Cortex of kidney (tissue), 1 donor: Measurements from ENCODE around the gene WWC1.
"Not testable (repeated sequence)": the region's sequence is repeated elsewhere in the genome, so short reads cannot be mapped to it uniquely, and the experiment has no call there.

Experiments used
- DNase-seq: peaks from one replicate; lab custom pipeline; 2025; lab: John Stamatoyannopoulos, UW

WWC1 gene

DNA sequence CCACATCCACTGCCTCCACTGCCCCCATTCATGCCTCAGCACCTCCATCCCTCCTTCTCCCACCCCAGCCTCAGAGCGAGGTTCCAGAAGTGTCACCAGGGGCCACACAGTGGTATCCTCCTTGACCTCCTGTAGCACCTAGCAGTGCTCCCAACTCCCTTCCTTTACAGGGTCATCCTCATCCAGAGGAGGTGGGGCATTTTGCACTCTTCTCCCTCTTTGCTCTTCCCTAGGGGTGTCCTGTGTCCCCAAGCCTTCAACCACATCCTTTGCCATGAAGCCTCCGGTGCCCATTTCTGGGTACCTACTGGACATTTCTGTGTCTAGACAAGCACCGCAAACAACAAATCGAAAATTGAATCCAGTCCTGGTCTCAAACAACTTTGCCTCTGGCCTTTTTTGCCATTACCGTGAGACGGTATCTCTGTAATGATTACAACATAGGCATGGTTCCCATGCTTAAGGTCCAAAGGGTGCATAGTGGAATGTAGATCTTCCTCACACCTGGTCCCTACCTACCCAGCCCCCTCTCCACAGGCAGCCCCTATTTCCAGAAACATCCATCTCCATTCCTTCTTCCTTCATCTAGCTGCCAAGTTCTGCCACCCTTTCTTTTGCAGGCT lies 17.6 kb downstream of the WWC1 start:
- DNase-seq, result no peak

DNA sequence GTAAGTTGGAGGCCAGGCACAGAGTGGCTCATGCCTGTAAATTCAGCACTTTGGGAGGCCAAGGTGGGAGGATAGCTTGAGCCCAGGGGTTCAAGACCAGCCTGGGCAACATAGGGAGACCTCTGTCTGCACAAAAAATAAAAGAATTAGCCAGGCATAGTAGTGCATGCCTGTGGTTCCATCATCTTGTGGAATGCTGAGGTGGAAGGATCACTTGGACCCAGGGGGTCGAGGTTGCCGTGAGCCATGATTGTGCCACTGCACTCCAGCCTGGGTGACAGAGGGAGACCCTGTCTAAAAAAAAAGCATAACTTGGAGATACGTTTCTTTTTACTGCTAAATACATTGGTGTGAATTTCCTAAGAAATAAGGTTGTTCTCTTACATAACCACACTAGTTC lies 19.1 kb downstream of the WWC1 start:
- not testable (repeated sequence) for DNase-seq

DNA sequence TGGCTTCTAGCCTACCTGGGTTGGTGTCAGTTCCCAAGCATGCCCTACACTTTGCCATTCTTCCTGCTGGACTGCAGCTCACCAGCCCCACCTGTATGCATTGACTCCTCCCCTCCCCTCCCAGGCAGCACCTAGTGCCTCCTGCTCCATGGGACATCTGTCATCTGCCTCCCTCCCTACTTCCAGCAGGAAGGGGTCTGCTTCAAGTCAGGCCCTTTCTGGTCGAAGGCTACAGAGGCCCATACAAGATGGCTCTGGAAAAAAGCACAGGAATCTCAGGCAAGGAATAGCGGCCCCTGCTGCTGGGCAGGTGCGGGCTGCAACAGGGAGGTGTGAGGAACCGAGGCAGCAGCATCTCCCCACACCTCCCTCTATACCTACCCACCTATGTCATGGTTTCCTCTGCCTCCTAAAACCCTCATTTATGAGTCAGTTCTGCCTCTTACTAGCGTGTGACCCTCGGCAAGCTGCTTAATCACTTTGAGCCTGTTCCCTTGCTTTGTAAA lies 19.7 kb downstream of the WWC1 start:
- no peak for DNase-seq

DNA sequence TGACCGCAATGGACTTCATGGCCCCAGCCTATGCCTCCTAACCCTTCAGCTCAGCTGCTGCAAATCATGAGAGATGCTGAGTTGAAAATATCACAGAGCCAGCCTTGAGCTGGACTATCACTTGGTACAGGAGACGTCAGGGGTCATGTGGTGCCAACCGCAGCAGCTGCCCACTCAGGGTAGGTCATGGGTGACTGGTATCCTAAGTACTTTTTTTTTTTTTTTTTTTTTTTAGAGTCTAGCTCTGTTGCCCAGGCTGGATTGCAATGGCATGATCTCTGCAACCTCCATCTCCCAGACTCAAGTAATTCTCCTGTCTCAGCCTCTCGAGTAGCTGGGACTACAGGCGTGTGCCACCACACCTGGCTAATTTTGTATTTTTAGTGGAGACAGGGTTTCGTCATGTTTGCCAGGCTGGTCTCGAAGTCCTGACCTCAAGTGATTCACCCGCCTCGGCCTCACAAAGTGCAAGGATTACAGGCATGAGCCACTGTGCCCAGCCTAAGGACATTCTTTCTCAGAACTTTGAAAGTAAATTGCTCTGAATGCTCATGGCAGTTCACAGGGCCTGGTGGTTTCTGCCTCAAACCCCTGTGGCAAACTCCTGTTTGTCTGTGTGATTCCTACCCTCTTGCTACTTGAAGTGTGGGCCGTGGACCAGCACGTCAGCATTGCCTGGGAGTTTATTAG lies 21.3 kb downstream of the WWC1 start:
- no peak for DNase-seq

DNA sequence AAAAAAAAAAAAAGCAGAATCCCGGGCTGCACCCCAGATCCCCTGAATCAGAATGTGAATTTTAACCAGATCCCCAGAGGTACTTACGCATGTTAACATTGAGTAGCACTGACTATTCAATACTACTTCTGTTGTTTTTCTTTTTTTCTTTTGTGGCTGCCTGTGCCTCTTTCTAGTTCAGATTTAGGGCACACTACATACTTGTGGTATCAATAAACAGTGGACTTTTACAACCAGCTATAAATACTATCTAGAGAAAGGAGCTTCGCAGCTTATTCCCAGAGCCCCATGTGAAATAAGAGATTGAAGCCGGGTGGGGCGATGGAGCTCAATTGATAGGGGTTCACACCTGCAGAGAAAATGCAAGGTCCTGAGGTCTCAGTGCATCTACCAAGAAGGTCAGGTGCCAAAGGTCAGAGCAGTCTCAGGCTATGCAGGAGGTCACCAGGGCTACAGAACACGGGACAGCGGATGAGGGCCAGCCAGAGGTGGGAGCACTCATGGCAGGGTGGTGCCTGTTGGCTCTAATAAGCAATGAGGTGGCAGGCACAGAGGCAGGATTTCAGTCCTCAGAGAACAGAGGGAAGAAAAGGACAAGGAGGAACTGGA lies 22.3 kb downstream of the WWC1 start:
- DNase-seq, result no peak

DNA sequence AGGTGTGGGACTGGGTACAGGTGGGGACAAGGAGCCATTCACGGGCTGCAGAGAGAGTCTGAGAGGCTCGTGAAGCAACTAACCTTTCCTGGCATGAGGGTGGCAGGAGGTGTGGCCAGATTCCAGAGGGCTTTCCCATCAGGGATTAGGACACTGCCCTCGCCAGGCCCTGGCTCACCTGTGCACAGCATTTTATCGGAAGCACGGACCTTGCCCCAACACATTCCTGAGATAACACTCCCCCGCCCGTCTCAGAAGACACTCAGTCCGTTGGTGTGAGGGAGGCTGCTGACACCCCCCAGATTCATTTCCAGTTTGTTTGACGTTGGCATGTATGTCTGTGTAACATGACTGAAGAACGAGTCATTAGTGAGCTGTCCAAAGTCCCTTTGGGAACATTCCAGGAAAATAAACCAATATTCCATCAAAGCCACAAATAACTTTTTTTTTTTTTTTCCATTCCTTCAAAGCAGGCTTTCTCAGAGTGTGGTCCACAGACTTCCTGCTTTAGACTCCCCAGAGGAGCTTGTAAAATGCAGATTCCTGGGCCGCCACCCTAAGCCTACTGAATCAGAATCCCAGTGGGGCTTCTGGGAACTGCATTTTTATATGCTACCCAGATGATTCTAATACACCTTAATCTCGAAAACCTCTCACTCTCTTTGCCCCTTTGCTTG lies 23.4 kb downstream of the WWC1 start:
- DNase-seq, result no peak

DNA sequence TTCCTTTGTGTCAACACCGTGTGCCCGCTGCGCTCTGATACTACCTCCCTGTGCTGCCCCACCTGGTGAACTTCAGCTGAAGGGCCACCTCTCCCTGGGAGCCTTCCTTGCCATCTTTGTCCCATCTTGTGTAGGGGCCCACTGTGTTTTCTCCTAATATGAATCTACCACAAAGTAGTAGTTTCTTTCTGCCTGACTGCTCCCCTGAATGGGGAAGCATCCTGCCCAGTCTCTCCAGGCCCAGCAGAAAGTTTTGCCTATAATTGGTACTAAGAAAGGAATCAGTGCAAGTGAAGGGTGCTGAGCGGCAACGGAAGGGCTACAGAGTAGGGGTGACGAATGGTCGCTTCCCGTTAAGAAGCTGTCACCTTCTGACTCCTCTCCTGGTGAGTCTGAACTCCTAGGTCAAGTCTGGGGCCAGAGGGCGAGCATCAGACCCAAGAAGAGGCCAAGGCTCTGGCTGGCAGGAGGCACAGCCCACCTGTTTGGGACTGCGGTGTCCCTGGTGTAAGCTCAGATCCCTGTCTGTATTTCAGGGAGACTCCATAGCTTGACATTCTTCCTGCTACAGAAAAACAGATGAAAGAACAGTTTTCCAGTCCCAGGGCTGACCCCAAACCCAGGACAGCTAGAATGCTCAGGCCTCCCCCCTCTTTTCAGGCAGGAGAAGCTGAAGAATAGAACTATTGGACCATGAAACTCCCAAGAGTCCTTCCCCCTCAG lies 24.1 kb downstream of the WWC1 start:
- no peak for DNase-seq

DNA sequence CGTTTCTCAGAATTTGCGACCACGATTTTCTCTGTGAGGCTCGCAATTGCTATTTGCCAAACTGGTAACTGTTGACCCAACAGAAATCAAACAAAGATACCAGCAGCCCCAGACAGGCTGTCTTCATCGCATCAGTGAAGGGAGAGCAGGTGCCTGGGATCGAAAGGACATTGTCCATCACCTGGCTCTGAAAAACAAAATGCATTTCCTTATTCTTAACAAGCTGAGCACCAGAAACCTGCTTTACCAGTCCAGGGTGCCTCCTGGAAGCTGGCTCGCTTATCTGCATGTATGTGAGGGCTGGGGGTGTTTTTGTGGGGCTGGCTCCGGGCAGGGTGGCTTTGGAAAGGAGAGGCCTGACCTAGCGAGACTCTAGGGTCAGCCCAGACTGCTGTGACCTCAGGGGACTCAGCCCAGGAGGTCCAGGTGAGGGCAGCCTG lies 24.7 kb downstream of the WWC1 start:
- DNase-seq, result no peak

DNA sequence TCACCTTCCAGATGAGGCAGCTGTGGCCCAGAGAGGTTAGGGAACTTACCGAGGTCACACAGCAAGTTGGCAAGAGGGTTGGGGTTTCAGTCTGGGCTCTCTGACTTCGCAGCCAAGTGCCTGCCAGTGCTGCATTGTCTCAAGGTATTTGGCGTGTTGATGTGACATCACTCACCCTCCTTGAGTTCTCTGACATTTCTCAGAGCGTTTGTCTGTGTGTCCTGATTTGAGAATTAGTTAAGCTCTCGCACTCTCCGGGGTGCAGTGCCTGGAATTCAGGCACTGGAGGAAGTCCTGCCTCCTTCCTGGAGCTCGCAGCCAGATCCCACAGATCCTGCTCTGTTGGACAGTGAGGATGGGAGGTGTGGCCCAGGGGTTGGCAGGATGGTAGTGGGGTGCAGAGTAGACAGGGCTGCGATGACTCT lies 25.7 kb downstream of the WWC1 start:
- no peak for DNase-seq

DNA sequence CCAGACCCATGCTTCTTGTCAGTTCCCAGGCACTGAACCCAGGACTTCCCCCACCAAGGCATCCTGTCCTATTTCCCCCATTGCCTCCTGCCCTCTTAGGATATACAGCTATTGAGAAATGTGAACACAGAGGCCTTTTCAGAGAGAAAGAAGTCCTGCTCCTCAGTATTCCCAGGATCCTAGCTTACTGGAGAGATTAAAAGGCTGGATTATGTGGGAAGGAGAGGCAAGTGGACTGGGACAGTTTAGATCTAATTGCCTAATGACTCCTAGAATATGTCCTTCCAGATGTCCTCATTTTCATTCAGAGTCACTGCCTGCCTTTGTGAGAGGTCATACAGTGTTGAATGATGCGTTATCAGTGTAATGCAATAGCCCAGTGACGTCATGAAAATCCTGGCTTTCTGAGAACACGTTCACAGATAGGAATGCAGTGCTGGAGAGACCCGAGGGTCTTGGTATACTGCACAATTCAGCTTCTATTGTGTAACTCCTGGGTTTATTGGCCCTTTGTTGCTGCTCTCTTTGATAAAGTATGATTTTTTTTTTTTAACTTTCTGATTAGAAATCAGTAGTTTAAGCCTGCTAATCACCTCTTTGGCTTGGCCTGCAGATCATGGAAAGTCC lies 26.2 kb downstream of the WWC1 start:
- DNase-seq, result no peak

DNA sequence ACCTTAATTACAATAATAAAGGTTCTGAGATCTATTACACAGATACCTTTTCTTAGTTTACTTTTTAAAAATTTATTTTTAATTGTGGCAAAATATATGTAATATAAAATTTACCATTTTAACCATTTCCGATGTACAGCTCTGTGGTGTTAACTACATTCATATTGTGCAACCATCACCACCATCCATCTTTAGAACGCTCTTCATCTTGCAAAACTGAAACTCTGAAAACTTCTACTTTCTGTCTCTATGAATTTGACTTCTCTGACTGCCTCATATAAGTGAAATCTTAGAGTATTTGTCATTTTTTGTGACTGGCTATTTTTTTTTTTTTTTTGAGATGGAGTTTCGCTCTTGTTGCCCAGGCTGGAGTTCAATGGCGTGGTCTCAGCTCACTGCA lies 26.8 kb downstream of the WWC1 start:
- DNase-seq, result no peak

DNA sequence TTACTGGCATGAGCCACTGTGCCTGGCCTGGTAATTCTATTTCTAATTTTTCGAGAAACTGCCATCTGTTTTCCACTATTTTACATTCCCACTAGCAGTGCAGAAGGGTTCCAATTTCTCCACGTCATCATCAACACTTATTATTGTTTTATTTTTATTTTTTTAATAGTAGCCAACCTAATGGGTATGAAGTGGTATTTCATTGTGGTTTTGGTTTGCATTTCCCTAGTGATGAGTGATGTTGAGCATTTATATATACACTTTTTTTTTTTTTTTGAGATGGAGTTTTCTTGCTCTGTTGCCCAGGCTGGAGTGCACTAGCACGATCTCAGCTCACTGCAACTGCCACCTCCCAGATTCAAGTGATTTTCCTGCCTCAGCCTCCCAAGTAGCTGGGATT lies 28.3 kb downstream of the WWC1 start:
- DNase-seq, result no peak

DNA sequence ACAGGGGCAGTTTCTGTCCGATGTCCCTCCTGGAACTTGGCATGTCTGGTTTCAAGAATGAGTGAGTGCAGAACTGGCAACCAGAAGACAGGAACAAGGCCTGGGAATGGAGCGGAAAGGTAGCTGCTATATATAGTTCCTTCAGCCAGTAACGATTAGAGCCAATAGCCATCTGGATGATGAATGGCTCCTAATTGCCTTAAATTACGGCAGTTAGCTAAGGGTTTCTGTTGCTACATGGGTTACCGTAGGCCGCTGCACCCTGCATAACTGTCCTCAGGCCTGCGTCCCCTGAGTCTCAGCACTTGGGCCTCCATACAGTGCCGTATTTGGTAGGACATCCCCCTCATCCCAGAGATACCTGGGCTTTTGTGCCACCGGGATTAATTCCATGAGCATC lies 29.4 kb downstream of the WWC1 start:
- DNase-seq, result no peak

DNA sequence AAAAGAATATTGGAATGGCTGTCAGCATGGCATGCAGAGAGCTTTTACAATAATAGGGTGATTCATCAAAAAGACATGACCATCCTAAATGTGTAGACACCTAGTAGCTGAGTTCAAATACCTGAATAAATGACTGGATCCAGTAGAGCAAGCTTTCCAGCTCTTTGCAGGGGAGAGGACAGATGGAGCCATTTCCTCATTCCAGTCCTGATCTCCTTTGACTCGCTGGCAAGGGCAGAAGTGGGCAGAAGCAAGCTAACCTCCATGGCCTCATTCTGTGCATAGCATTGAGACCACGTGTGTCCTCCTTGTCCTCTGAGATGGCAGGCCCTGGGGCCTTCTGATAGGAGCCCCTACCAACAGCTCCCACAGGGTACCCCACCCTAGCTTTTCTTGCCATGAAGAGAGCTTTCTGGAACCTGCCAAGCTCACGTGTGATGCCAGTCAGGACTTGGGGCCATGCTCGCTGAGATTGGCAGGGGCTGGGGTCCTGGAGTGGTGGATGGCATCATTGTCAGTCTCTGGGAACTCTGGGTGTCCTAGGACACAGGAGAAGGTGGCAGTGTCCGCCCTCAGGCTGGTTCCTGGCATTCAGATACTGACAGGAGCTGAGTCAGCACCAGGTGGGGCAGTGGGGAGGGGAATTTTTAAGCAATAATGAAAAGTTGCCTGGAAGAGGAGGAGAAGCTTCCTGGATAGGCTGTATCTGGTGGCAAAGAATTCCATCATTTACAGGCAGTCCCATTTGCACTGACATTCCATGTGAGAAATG lies 33.6 kb downstream of the WWC1 start:
- no peak for DNase-seq

DNA sequence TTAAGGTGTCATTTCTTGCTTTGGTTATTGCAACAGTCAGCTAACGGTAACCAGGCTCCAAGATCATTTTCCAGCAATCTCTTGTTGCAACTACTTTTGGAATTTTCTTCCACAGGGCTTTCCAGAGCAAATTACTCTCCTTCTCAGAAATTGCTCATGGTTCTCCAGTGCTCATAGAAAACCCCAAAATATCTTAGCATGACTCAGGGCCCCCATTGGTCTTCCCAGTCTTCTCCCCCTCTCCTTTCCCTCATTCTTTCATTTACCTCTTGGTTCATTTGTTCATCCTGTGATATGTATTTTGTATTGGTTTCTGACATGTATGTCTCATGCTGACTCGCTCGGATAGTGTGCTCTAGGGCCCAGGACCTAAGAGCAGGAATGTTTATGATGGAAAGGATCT lies 35.6 kb downstream of the WWC1 start:
- no peak for DNase-seq

DNA sequence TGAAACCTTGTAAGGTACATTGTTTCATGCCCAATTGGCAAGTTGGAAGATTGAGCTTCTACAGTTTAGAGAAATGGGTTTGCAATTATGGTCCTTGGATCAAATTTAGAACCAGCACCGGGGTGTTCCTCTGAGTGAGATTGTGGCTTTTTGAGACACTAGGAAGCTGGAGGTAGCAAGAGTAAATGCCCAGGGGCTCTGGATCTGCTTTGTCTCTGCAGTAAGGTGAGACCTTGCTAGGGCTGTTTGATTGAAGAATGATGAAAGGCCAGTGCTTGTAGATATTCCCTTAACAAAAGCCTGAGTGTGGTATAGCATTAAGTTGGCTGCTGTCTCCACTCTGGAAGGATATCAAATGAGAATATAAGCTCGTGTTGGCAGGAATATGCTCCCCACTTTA lies 36.0 kb downstream of the WWC1 start:
- no peak for DNase-seq

DNA sequence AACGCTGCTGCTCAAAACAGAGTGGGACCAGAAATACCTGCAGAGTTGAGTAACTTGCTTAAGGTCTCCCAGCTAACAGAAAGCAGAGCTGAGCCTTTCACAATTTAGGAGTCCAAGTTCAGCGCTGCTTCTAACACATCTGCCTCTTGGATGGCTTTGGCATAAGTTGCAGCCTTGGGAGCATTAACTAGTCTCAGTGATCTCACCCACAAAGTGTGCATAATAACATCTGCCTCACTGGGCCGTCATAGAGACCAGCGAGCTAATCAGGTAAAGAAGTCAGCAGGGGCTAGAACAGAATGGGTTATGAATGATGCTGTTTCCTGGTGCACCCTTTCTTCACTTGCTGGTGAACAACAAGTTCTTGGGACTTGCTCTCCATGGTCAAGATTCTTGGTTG lies 36.5 kb downstream of the WWC1 start:
- DNase-seq, result no peak

DNA sequence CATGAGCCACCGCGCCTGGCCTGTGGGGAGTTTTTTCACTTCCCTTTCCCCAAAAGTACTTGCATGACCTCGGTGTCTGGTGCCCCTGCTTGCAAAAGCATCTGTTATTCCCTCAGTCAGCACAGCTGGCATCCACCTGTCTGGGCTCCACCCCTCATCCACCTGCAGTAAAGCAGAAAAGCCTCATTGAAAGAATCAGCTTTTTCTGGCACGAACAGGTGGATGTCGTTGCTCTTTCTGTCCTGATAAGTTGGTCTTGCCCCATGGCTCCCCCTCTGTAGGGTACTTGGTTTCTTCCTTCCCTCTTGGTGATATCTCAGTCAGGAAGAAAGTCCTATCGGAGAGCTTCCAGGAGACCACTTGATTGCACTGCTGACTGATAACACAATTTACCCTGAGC lies 37.4 kb downstream of the WWC1 start:
- no peak for DNase-seq

DNA sequence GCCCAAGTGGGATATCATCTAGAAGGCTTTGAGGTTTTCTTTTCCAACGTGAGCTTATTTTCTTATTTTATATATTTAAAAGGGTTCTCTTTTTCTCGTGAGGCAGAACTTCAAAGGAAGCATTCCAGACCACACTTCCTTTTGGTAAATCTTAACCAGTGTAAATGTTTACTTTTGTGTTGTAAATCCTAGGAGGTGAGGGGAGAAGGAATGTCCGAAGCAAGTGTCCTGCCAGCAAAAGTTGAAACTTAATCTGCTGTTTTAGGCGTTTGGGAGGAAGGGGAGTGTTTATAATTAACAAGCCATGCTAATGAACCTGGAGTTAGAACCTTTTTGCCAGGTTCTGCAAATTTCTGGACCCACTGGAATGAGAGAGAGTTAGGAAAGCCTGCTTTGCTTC lies 37.9 kb downstream of the WWC1 start:
- no peak for DNase-seq

DNA sequence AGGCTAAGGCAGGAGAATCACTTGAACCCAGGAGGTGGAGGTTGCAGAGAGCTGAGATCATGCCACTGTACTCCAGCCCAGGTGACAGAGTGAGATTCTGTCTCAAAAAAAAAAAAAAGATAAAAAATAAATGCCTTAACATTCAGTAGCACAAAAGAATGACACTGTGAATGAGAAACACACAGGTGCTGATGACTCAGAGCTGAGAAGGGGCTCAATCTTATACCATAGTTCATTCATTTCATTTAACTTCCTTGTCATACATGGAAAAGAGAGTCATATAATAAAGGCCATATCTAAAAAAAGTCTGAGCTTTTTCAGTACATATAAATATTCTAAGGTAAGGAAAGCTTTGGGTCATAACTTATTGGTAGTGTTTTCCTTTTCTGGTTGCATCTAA lies 40.6 kb downstream of the WWC1 start:
- no peak for DNase-seq

DNA sequence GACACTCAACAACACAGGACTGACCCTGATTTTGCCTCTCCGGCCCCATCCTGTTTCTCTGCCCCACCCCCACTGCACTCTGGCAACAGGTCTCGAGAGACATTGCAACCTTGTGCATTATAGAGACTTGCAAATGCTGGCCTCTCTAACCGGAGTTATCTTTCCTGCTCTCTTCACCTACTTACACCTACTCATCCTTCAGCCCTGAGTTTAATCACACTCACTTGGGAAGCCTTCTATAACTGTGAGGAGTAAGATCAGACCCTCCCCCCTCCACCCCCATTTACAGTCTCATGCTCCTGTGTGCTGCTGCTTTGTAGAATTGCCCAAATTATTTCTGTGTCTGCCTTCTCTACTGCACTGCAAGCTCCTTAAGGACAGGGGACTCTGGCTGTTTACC lies 42.8 kb downstream of the WWC1 start:
- no peak for DNase-seq
